Measurements from ENCODE around the gene SAP25.

DNA sequence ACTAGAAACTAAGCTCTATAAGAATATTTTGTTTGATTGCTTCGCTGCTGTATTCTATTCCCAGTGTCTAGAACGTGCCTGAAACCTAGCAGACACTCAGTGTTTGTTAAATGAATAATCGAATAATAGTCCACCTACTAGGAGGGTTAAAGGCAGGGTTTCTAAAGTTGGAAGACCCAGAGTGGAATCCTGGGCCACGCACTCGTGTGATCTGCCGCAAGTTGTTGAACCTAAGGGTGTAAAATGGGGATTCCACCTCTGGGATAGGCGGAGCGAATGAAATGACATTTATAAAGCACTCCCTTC, 35.4 kb downstream of the SAP25 start:
- TF ChIP-seq, protein P1, sequence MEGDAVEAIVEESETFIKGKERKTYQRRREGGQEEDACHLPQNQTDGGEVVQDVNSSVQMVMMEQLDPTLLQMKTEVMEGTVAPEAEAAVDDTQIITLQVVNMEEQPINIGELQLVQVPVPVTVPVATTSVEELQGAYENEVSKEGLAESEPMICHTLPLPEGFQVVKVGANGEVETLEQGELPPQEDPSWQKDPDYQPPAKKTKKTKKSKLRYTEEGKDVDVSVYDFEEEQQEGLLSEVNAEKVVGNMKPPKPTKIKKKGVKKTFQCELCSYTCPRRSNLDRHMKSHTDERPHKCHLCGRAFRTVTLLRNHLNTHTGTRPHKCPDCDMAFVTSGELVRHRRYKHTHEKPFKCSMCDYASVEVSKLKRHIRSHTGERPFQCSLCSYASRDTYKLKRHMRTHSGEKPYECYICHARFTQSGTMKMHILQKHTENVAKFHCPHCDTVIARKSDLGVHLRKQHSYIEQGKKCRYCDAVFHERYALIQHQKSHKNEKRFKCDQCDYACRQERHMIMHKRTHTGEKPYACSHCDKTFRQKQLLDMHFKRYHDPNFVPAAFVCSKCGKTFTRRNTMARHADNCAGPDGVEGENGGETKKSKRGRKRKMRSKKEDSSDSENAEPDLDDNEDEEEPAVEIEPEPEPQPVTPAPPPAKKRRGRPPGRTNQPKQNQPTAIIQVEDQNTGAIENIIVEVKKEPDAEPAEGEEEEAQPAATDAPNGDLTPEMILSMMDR (IDR thresholded peaks at IDR 0.05) = no peak
- TF ChIP-seq EZH2phosphoT487 (IDR thresholded peaks at IDR 0.05) = no peak

Measured in neural progenitor cell (in vitro differentiated cells).